K562 (cell line): Measurements from ENCODE around the gene ATPAF2. TPM values are rescaled to one million over a fixed set of nuclear protein-coding genes. Genes with fewer than 3 reads are reported as not detected.

Experiments
- BCOR ChIP-seq: fragments of 450-650 bp; IDR thresholded peaks from 2 replicates; pipeline ENCODE4 v1.6.1; 2016
- CHD2 ChIP-seq: IDR thresholded peaks from 2 replicates; pipeline ENCODE4 v1.6.1; 2011; ENCODE audit warnings: low read depth, low read length
- MGA ChIP-seq: fragments of 450-650 bp; IDR thresholded peaks from 2 replicates; pipeline ENCODE4 v1.6.1; 2016; ENCODE audit warnings: mild to moderate bottlenecking, moderate library complexity
- MNT ChIP-seq, 2 experiments: fragments of 450-650 bp; conservative IDR thresholded peaks; 2 replicates each; pipeline ENCODE4 v1.6.1; 2017; ENCODE audit warnings: mild to moderate bottlenecking in 2 of 2, moderate library complexity in 2 of 2
- SRSF1 ChIP-seq: fragments of 200-400 bp; formaldehyde crosslinking; IDR thresholded peaks from 2 replicates; pipeline ENCODE4 v1.6.1; 2017; ENCODE audit warnings: mild to moderate bottlenecking, low read depth, low read length, moderate library complexity
- TBP ChIP-seq: optimal IDR thresholded peaks from 2 replicates; pipeline ENCODE3; 2011; ENCODE audit warnings: low read depth, low read length, improper control_type of control experiment
- ZBTB11 ChIP-seq, 3 experiments: fragments of 200-800 bp in 1 of 3; fragments of 250-450 bp in 1 of 3; fragments of 450-650 bp in 1 of 3; sonication (Bioruptor Pico) in 1 of 3; sonication (Bioruptor generic) in 1 of 3; formaldehyde crosslinking in 1 of 3; IDR thresholded peaks; 2 replicates each; pipeline versions ENCODE4 v1.6.1 to v1.8.0; 2016 to 2022; ENCODE audit warnings: mild to moderate bottlenecking in 2 of 3, missing genetic modification characterization in 2 of 3, missing compliant biosample characterization in 1 of 3, moderate library complexity in 1 of 3
- ZNF395 ChIP-seq: fragments of 200-800 bp; sonication (Bioruptor generic); IDR thresholded peaks from 2 replicates; pipeline ENCODE4 v1.6.1; 2017; ENCODE audit warnings: missing genetic modification characterization, missing compliant biosample characterization
- ZNF57 ChIP-seq: fragments of 450-650 bp; formaldehyde crosslinking; IDR thresholded peaks from 2 replicates; pipeline ENCODE4 v1.4.0; 2020; ENCODE audit warnings: mild to moderate bottlenecking, moderate library complexity
- polyA plus RNA-seq, 8 experiments: library from polyadenylated mRNA; depleted of rRNA in 4 of 8; stranded (reverse) in 5 of 8; unstranded in 3 of 8; fragments of >200 nt; fragmentation: Nextera tagmentation in 2 of 8; fragmentation: Illumina TruSeq in 1 of 8; extraction: Ambion mirVana in 2 of 8; extraction: Trizol in 1 of 8; gene quantifications; 2 replicates each; pipeline versions ENCODE4 v1.2.1 to v1.2.3, GENCODE V29; 2011 to 2014; ENCODE audit warnings: inconsistent platforms in 1 of 8, missing spikeins in 1 of 8
- total RNA-seq, 7 experiments: library from RNA; depleted of rRNA in 6 of 7; stranded (reverse); fragments of >200 nt in 6 of 7; fragmentation: Illumina TruSeq in 2 of 7; extraction: Trizol in 2 of 7; gene quantifications; 2 replicates each; pipeline versions ENCODE4 v1.2.1 to v1.2.3, GENCODE V29; 2011 to 2021; ENCODE audit warnings: low replicate concordance in 1 of 7

The ATPAF2 gene
- total and polyA plus RNA-seq, 9 of the 15 experiments (the other 6 are each of a cell fraction or from before 2014, with no cell fraction given): 2.1 to 19.2 (median 11.3) TPM

GRCh38 chr17:18070861-18071340 lies 31.9 kb upstream of the ATPAF2 start (continued):
- TF ChIP-seq MNT (conservative IDR thresholded peaks at IDR 0.05) (peak in 1 of 2 experiments; percentile 52; a peak in 1 of 4 replicates), MGA (peak; percentile 77), CHD2 (no peak), ZNF57 (CRISPR knock-in tag) (no peak), BCOR (no peak), SRSF1 (no peak), ZNF395 (CRISPR knock-in tag) (0 out of 2 replicates have a peak, but pooled peaks have one; percentile 36), ZBTB11 (CRISPR knock-in tag; IDR thresholded peaks at IDR 0.05) (peak in 1 of 3 experiments; percentile 49; a peak in 1 of 6 replicates), TBP (peak; percentile 31)
